Neuronal stem cell (in vitro differentiated cells): ENCODE data around the gene NMNAT3.

Experiments used
- DNase-seq: peaks from one replicate; pipeline ENCODE4 v3.0.0-alpha.2; 2013; ENCODE audit warnings: low spot score
- H2AFZ ChIP-seq: one replicate; pipeline ENCODE4 v1.6.1; 2013; ENCODE audit warnings: mild to moderate bottlenecking, low read length, inconsistent platforms
- H2AK5ac ChIP-seq: 2 replicates; pipeline ENCODE4 v1.6.1; 2013; ENCODE audit warnings: low read depth, mild to moderate bottlenecking, inconsistent platforms, low read length, moderate library complexity, mixed read lengths
- H2BK120ac ChIP-seq: 2 replicates; pipeline ENCODE4 v1.6.1; 2013; ENCODE audit warnings: low read depth, mild to moderate bottlenecking, inconsistent platforms, low read length, moderate library complexity, mixed read lengths
- H2BK12ac ChIP-seq: one replicate; pipeline ENCODE4 v1.6.1; 2013; ENCODE audit warnings: low read length, inconsistent platforms
- H2BK15ac ChIP-seq: 2 replicates; pipeline ENCODE4 v1.6.1; 2013; ENCODE audit warnings: mild to moderate bottlenecking, low read length, inconsistent platforms, mixed read lengths
- H2BK5ac ChIP-seq: one replicate; pipeline ENCODE4 v1.6.1; 2013; ENCODE audit warnings: inconsistent platforms, mild to moderate bottlenecking, low read length, moderate library complexity
- H3K14ac ChIP-seq: one replicate; pipeline ENCODE4 v1.6.1; 2013; ENCODE audit warnings: low read length, inconsistent platforms
- H3K18ac ChIP-seq: 2 replicates; pipeline ENCODE4 v1.6.1; 2013; ENCODE audit warnings: low read length, inconsistent platforms
- H3K23ac ChIP-seq: 2 replicates; pipeline ENCODE4 v1.6.1; 2013; ENCODE audit warnings: low read depth, mild to moderate bottlenecking, mixed read lengths, low read length, inconsistent platforms; ENCODE audit not compliant: poor library complexity
- H3K27ac ChIP-seq: replicated peaks from 3 replicates; pipeline ENCODE4 v1.5.1; 2013; ENCODE audit warnings: low read length, inconsistent platforms
- H3K27me3 ChIP-seq, 3 experiments: 2 replicates each; pipeline ENCODE4 v1.6.1; 2013; ENCODE audit warnings: low read length in 3 of 3, mild to moderate bottlenecking in 2 of 3, inconsistent platforms in 1 of 3, low read depth in 1 of 3, mixed read lengths in 1 of 3, moderate library complexity in 1 of 3; ENCODE audit not compliant: control insufficient read depth in 3 of 3, insufficient read depth in 3 of 3
- H3K36me3 ChIP-seq, 2 donors: replicated peaks in 1 of 2; 2 replicates each; pipeline ENCODE4 v1.6.1; 2013; ENCODE audit warnings: low read length in 2 of 2; ENCODE audit not compliant: control insufficient read depth in 2 of 2, insufficient read depth in 2 of 2
- H3K4ac ChIP-seq: 2 replicates; pipeline ENCODE4 v1.6.1; 2013; ENCODE audit warnings: inconsistent platforms, mild to moderate bottlenecking, low read length, moderate library complexity
- H3K4me1 ChIP-seq, 2 donors: 1 replicate in 1 of 2; 2 replicates in 1 of 2; pipeline ENCODE4 v1.6.1; 2013; ENCODE audit warnings: low read length in 2 of 2, low read depth in 1 of 2; ENCODE audit not compliant: control insufficient read depth in 2 of 2, insufficient read depth in 1 of 2
- H3K4me2 ChIP-seq: one replicate; pipeline ENCODE4 v1.6.1; 2013; ENCODE audit warnings: mild to moderate bottlenecking, low read length, inconsistent platforms; ENCODE audit not compliant: insufficient read depth, poor library complexity, severe bottlenecking
- H3K4me3 ChIP-seq, 2 donors: 2 replicates each; pipeline ENCODE4 v1.5.1; 2013; ENCODE audit warnings: low read length in 2 of 2, mild to moderate bottlenecking in 2 of 2, inconsistent platforms in 1 of 2, moderate library complexity in 1 of 2
- H3K79me1 ChIP-seq: one replicate; pipeline ENCODE4 v1.6.1; 2013; ENCODE audit warnings: low read depth, mild to moderate bottlenecking, inconsistent platforms, low read length, moderate library complexity
- H3K9ac ChIP-seq: one replicate; pipeline ENCODE4 v1.6.1; 2013; ENCODE audit warnings: mild to moderate bottlenecking, low read depth, low read length, inconsistent platforms; ENCODE audit not compliant: poor library complexity
- H3K9me3 ChIP-seq, 2 donors: replicated peaks in 1 of 2; 2 replicates each; pipeline versions ENCODE3 to v1.6.1; 2013; ENCODE audit warnings: low read length in 2 of 2, mild to moderate bottlenecking in 2 of 2, inconsistent platforms in 1 of 2, low read depth in 1 of 2, mixed read lengths in 1 of 2, moderate library complexity in 1 of 2; ENCODE audit not compliant: control insufficient read depth in 2 of 2, insufficient read depth in 1 of 2
- H4K8ac ChIP-seq: one replicate; pipeline ENCODE4 v1.6.1; 2013; ENCODE audit warnings: low read depth, mild to moderate bottlenecking, inconsistent platforms, low read length, moderate library complexity
- H4K91ac ChIP-seq: one replicate; pipeline ENCODE4 v1.6.1; 2013; ENCODE audit warnings: low read length, low read depth, mild to moderate bottlenecking, inconsistent platforms; ENCODE audit not compliant: poor library complexity
- WGBS, 2 donors: extraction: QIAGEN DNeasy Blood & Tissue Kit; methylation state at CpG; one replicate each; pipeline ENCODE4 v1.1.7; 2013; ENCODE audit warnings: missing lambda C conversion rate in 2 of 2, mixed read lengths in 1 of 2; ENCODE audit not compliant: insufficient read length in 2 of 2, insufficient replicate concordance in 1 of 2; ENCODE audit errors: extremely low coverage in 2 of 2; 5-methylcytosine and 5-hydroxymethylcytosine counted together

NMNAT3 gene

GRCh38 chr3:139671863-139672646 lies 5.7 kb downstream of the NMNAT3 start:
- H3K27me3 ChIP-seq = peaks cover under 1 to 30% (median 13%) of the 10 kb centered on the region in 3 experiments
- DNase-seq = no peak
- no peak overlapping the region for H3K14ac ChIP-seq
- no peak overlapping the region for H2BK5ac ChIP-seq
- no peak overlapping the region for H3K4me3 ChIP-seq
- no peak overlapping the region for H3K4ac ChIP-seq
- H3K18ac ChIP-seq = no peak overlapping the region
- H4K91ac ChIP-seq = no peak overlapping the region
- H2BK15ac ChIP-seq = no peak overlapping the region
- H2BK12ac ChIP-seq = no peak overlapping the region
- no CpG with 5 or more reads among the region's 7 CpGs for WGBS, 2 donors
- H3K36me3 ChIP-seq = no peaks in the 10 kb centered on the region
- no peak overlapping the region for H3K4me2 ChIP-seq
- H2AK5ac ChIP-seq = no peak overlapping the region
- H3K27ac ChIP-seq = no peak overlapping the region
- H3K23ac ChIP-seq = no peak overlapping the region
- no peaks in the 10 kb centered on the region for H3K79me1 ChIP-seq
- H2AFZ ChIP-seq = no peak overlapping the region
- H4K8ac ChIP-seq = no peak overlapping the region
- H3K9ac ChIP-seq = no peak overlapping the region
- peaks cover 2 to 3% of the 10 kb centered on the region in 2 donors for H3K4me1 ChIP-seq
- H2BK120ac ChIP-seq = no peak overlapping the region
- H3K9me3 ChIP-seq = no peaks in the 10 kb centered on the region

- Histone ChIP-seq H3K9me3 (no peaks in the 10 kb centered on the region), H3K23ac (no peak overlapping the region), H2AFZ (no peak overlapping the region), H3K9ac (no peak overlapping the region), H3K4me2 (no peak overlapping the region), H2AK5ac (no peak overlapping the region), H3K27ac (no peak overlapping the region), H2BK120ac (no peak overlapping the region), H2BK15ac (no peak overlapping the region), H4K8ac (no peak overlapping the region), H3K14ac (no peak overlapping the region), H3K18ac (no peak overlapping the region), H3K4me3 (no peak overlapping the region), H2BK12ac (no peak overlapping the region), H3K27me3 (peaks cover 0 to 21% (median 4%) of the 10 kb centered on the region in 3 experiments), H2BK5ac (no peak overlapping the region), H3K4me1 (peaks cover 2 to 3% of the 10 kb centered on the region in 2 donors), H3K36me3 (no peaks in the 10 kb centered on the region), H3K4ac (no peak overlapping the region), H4K91ac (no peak overlapping the region), H3K79me1 (no peaks in the 10 kb centered on the region)
- no peak for DNase-seq
- no CpG with 5 or more reads among the region's 2 CpGs for WGBS, 2 donors
Measured at GRCh38 chr3:139671107-139671506, 6.7 kb downstream of the NMNAT3 start.

GRCh38 chr3:139670196-139670595 lies 7.6 kb downstream of the NMNAT3 start:
- H4K91ac ChIP-seq = no peak overlapping the region
- H3K36me3 ChIP-seq = no peaks in the 10 kb centered on the region
- H2BK120ac ChIP-seq = no peak overlapping the region
- H3K23ac ChIP-seq = no peak overlapping the region
- H3K79me1 ChIP-seq = no peaks in the 10 kb centered on the region
- no peak overlapping the region for H2AFZ ChIP-seq
- H2BK15ac ChIP-seq = no peak overlapping the region
- no peaks in the 10 kb centered on the region for H3K9me3 ChIP-seq
- no peak overlapping the region for H3K18ac ChIP-seq
- no peak overlapping the region for H2AK5ac ChIP-seq
- peaks cover 1 to 2% of the 10 kb centered on the region in 2 donors for H3K4me1 ChIP-seq
- H4K8ac ChIP-seq = no peak overlapping the region
- no peak overlapping the region for H3K9ac ChIP-seq
- H3K27me3 ChIP-seq = peaks cover 0 to 15% (median 0%) of the 10 kb centered on the region in 3 experiments
- no peak for DNase-seq
- no peak overlapping the region for H3K27ac ChIP-seq
- H3K14ac ChIP-seq = no peak overlapping the region
- H2BK5ac ChIP-seq = no peak overlapping the region
- H3K4ac ChIP-seq = no peak overlapping the region
- no peak overlapping the region for H2BK12ac ChIP-seq
- WGBS, 2 donors = no CpG with 5 or more reads among the region's 4 CpGs
- H3K4me3 ChIP-seq = no peak overlapping the region
- H3K4me2 ChIP-seq = no peak overlapping the region

GRCh38 chr3:139668332-139668731 lies 9.4 kb downstream of the NMNAT3 start:
- Histone ChIP-seq H4K8ac (no peak overlapping the region), H2BK120ac (no peak overlapping the region), H3K27me3 (peaks cover 0 to 9% (median 0%) of the 10 kb centered on the region in 3 experiments), H3K27ac (no peak overlapping the region), H3K79me1 (no peaks in the 10 kb centered on the region), H4K91ac (no peak overlapping the region), H2BK5ac (no peak overlapping the region), H3K9ac (no peak overlapping the region), H3K18ac (no peak overlapping the region), H3K4me2 (no peak overlapping the region), H3K9me3 (no peaks in the 10 kb centered on the region), H3K4ac (no peak overlapping the region), H2AK5ac (no peak overlapping the region), H3K4me3 (no peak overlapping the region), H2AFZ (no peak overlapping the region), H3K14ac (no peak overlapping the region), H2BK15ac (no peak overlapping the region), H3K36me3 (no peaks in the 10 kb centered on the region), H3K23ac (no peak overlapping the region), H3K4me1 (no peaks in the 10 kb centered on the region), H2BK12ac (no peak overlapping the region)
- no peak for DNase-seq
